ENCODE results near the gene FAM120B.

FAM120B gene

DNA sequence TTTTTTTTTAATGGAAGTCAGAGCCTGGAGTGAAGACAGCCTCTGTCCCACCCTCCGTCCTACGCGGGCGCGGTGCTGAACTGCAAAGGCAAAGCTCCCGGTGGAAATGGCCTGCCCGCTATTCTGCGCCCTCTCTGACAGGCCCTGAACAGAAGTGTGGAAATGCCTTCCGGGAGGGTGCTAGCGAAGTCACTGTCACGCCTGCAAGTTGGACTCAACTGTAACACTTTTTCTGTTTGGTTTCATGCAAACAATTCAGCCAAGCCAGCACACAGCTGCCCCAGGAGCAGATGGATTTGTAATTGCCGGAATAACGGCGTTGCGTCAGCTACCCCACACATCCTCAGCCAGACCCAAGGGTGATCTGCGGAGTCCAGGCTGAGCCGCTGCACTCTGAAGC is 138.9 kb downstream of the FAM120B start:
- DNase-seq (ENCODE audit: low read depth): no peak

DNA sequence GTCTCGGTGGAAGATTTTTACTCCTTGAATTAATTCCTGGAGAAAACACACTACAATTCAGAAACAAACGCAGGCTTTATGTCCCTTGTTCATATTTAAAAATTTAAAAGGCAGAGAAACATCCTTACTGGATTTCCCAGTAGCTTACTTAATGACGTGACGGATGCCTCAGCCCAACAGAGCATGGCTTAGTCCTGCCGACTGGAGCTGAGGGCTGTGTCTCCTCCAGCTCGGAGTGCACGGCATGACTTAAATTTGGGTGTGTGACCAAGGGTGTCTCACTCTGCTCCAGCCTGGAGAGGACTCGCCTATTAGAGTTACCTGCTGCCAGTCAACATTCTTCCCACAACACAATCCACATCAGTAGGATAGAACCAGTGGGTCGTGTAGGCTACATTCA is 139.4 kb downstream of the FAM120B start:
- DNase-seq (ENCODE audit: low read depth): no peak

GRCh38 chr6:170446841-170447560 is 140.4 kb downstream of the FAM120B start:
- DNase-seq (ENCODE audit: low read depth): no peak

- DNase-seq (ENCODE audit: low read depth): no peak
These were observed 141.0 kb downstream of the FAM120B start for GRCh38 chr6:170447561-170447930.

GRCh38 chr6:170448317-170448716 is 141.8 kb downstream of the FAM120B start:
- DNase-seq (ENCODE audit: low read depth): no peak

- DNase-seq (ENCODE audit: low read depth): no peak
These were observed 142.4 kb downstream of the FAM120B start for GRCh38 chr6:170448751-170449630.

DNA sequence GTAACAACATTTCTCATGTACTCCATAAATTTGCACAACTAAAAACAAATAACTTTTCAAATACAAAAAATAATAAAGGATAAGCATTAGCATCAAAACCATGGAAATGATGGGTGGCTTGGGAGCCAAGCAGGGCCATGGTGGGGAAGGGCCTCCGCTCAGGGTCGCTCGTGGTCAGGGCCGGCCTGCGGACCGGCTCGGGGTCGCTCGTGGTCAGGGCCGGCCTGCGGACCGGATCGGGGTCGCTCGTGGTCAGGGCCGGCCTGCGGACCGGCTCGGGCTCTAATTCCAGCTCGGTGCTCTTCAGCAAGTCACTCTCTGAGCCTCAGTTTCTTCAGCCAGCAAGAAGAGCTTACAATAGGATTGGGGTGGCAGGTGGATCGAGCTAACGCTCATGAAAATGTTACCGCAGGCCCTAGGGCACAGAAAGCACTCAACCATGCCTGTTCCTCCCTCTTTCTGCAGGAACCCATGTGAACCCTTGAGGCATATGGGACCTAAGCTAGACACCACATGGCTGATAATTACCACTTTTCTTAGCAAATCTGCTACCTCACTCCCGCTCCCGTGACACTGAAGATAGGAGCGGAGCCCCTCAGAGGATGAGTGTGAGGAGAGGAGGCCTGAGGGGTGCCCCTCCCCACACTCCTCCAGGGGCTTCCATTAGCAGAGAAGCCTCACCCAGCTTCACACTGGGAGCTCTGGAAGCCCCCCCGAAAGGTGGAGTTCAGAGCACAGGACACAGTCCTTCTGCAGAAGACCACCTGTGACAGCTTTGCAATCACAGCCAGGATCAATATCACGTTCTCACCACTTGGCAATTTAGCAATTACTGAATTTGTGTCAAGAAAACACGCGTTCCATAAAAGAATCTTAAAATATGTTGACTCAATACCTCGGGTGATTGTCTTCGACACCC is 143.5 kb downstream of the FAM120B start:
- DNase-seq (ENCODE audit: low read depth): no peak

DNA sequence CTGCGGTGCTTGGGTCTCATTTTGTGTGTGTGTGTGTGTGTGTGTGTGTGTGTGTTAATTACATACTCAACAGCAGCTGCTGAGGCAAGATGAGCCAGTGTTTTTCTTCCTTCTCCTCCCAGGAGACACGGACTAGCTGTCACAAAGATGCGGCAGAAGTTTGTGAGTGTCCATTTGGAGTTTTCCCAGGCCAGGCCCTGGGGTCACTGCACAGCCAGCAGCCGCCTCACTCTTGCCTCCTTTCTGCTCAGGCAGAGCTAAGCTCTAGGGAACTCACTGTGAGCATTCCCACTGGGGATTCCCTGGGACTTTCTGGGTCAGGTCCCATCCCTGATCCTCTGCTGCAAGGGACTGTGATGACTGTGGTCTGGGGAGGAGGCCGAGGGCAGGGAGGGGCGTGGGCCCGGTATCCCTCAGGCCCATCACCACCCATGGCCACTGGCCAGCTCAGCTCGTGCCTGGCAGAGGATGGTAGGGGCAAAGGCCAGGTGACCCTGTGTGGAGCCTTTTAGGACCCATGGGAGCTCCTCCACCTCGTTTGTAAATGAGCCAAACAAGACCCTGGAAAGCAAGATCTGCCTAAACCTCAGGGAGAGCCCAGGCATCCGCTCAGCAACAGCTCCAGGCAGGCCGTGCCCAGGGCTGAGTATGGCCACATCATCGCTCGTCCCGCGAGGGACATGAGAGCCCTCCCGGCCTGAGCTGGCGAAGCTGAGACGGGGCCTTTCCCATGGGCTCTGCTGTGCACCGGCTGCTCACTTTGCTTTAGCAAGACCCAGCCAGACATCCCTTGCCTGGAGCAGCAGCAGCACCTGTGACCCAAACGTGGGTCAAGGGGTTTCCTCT is 144.6 kb downstream of the FAM120B start:
- DNase-seq (ENCODE audit: low read depth): no peak

DNA sequence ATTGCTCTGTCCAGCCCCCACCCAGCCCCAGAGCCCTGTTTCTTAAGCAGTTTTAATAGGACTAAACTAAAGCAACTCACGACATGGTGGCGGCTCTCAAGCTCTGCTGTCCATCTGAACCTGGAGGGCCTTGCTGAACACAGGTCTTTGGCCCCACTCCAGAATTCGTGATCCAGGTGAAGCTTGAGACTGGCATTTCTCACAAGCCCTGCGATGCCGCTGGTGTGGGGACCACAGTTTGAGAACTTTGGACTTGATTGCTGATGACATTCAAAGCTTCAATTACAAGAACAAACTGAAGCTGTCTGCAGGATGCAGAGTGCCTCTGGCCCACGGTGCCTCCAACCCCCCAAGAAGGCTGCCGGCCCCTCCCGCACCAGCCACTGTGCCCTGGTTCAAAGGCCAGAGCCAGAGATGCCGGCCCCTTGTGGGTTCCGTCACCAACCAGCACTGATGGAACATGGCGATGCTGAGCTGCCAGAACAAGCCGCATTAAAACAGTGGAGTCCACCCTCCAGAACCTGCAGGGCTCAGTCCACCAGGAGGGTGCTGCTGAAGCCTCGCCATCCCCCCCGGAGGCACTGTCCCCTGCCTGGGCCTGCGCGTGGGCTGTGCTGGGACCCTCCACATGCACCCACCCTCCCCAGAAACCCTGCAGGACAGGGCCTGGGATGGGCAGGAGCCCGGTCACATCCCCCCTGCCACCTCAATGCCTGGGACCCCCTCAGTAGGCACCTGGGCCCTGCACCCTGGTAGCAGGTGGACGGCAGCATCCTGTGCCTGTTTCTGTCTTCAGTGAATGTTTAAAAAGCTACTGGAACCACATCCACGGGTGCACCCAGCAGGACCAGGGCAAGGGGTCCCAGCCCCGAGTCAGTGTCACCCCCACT is 145.4 kb downstream of the FAM120B start:
- no peak for DNase-seq (ENCODE audit: low read depth)

GRCh38 chr6:170452767-170453545 is 146.4 kb downstream of the FAM120B start:
- DNase-seq (ENCODE audit: low read depth): no peak

- DNase-seq (ENCODE audit: low read depth): no peak
These were observed 147.3 kb downstream of the FAM120B start for GRCh38 chr6:170453586-170454511.

DNA sequence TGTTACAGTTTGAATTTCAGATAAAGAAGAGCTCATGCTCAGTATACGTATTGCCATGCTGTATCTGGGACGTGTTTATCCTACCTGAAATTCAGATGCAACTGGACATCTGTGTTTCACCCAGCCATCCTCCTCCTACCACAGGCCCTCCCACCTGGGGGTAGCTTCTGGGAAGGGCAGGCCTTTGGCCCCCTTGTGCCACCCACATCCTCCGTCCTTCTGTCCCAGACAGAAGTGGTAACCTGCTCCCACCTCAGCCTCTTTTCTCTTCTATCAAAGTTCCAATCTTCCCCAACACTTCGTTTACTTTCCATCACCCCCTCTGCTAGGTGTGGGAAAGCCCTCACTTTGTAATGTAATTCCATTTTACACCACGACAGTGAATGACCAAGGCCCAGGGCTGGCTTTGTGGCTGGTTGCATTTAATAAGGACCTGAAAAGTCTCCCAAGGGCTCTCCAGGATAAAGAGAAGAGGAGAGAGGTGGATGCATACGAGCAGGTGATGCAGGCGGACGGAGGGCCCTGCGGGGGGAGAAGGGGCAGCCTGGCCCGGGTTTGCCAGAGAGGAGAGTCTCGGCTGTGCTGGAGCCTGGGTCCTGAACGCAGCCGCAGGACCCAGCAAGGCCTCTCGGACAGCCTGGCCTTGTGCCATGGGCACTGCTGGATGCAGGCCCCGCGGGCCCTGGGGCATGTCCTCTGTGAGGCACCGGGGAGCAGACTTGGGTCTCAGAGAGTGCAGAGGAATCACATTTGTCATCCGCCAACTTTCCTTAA is 148.1 kb downstream of the FAM120B start:
- no peak for DNase-seq (ENCODE audit: low read depth)

DNA sequence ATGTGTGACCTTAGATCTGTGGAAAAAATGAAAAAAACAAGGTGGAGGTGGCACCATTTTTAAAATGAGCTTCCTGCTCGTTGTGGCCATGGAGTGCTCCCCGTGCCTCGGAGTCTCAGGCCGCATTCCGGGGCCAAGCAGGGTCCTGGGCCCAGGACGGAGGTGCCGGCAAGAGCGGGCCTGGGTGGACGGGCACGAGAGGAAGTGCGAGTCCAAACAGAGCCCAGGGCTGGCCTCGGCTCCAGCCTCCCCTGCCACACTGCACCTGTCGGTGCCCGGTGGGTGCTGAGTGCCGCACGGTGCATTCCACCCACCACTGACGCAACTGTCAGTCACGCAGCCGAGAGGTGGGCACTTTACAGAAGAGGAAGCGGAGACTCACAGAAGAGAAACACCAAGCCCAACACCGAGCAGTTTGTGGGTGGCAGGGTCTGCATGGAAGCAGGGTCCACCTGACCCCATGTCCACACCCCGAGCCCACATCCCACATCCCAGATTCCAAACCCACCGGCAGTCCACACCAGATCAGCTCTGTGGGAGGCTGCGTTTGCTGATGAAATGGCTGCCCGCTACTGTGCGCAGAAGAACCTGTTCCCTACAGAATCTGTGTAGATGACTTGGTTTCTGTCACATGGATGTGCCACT is 148.9 kb downstream of the FAM120B start:
- no peak for DNase-seq (ENCODE audit: low read depth)

DNA sequence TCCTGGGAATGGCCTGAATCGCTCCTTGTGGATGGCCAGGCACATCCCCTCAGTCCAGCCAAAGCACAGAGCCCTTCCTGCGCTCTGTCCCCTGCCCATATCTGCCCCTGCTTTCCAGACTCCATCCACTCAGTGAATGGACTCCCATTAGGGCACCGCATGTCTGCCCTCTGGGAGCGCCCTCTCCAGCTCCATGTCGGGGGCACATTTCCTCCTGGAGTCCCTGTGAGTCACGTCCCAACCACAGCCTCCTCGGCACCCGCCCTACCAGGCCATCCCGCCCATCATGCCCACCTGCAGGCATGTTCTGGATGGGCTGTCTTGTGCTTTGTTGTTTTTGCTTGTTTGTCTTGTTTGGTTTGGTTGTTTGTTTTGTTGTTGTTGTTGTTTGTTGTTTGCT is 149.8 kb downstream of the FAM120B start:
- no peak for DNase-seq (ENCODE audit: low read depth)
